SK-N-SH treated with all-trans-retinoic acid at 6 μM for 48 hours (cell line): ENCODE results near the gene CAPS2.

Experiments
- ARNTL ChIP-seq: fragments of 450-650 bp; formaldehyde crosslinking; IDR thresholded peaks from 2 replicates; pipeline ENCODE4 v1.5.0; 2020; ENCODE audit warnings: low read depth, mild to moderate bottlenecking, moderate library complexity, borderline replicate concordance
- BACH2 ChIP-seq: fragments of 250-450 bp; sonication (Bioruptor Pico); IDR thresholded peaks from 2 replicates; pipeline ENCODE4 v1.9.0; 2021; ENCODE audit warnings: mild to moderate bottlenecking, borderline replicate concordance
- CSDC2 ChIP-seq: fragments of 250-450 bp; sonication (Bioruptor Pico); IDR thresholded peaks from 2 replicates; pipeline ENCODE4 v1.5.0; 2020; ENCODE audit warnings: mild to moderate bottlenecking, moderate library complexity
- ISL1 ChIP-seq: fragments of 250-450 bp; sonication (Bioruptor Pico); IDR thresholded peaks from 2 replicates; pipeline ENCODE4 v2.1.2; 2022; ENCODE audit warnings: mild to moderate bottlenecking, moderate library complexity
- ZFP3 ChIP-seq: fragments of 250-450 bp; sonication (Bioruptor Pico); IDR thresholded peaks from 2 replicates; pipeline ENCODE4 v1.5.0; 2020; ENCODE audit warnings: mild to moderate bottlenecking, moderate library complexity
- ZFP30 ChIP-seq: fragments of 450-650 bp; formaldehyde crosslinking; IDR thresholded peaks from 2 replicates; pipeline ENCODE4 v1.5.0; 2022; ENCODE audit warnings: mild to moderate bottlenecking, moderate library complexity

- no peak for TF ChIP-seq ZFP3 (CRISPR knock-in tag)
- no peak for TF ChIP-seq ARNTL (CRISPR knock-in tag)
- TF ChIP-seq BACH2, result no peak
- TF ChIP-seq CSDC2 (CRISPR knock-in tag), result no peak
- TF ChIP-seq ISL1, result no peak
- no peak for TF ChIP-seq ZFP30 (CRISPR knock-in tag)
Observed at GRCh38 chr12:75288860-75289259, 41.3 kb downstream of the CAPS2 start.
